ENCODE measurements around the gene NR1I3. TPM values are rescaled to one million over a fixed set of nuclear protein-coding genes. Genes with fewer than 3 reads are reported as not detected.

Gene NR1I3
- total and polyA plus RNA-seq, 8 donors = 0.48 to 1.5 (median 1.2) TPM; not detected in 2

DNA sequence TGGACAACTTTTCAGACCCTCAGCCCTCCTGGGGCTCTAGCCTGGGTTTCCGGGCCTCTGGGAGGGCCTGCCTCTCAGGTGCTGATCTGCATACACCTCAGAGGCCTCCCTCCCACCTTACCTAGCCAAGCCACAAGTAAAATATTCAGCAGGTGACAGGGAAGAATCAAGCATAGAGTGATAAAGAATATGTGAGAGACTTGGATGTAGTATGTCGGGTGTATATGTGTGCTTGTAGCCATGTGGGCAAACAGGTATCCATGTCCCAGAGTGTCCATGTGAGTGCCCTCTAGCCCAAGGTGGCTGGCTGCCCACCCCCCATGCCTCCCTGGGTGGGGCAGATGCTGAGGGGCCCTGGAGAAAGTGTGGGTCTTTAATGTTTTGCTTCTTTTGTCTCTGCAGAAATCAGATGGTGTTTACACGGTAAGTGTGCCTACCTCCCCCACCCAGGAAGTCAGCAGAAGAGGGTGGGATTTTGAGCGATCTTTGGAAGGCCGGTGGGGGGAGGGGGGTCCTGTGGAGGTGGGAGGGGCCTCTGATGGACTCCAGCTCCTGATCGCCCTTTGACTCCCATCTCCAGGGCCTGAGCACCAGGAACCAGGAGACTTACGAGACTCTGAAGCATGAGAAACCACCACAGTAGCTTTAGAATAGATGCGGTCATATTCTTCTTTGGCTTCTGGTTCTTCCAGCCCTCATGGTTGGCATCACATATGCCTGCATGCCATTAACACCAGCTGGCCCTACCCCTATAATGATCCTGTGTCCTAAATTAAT lies 19.5 kb downstream of the NR1I3 start:
- TF ChIP-seq, protein P1, sequence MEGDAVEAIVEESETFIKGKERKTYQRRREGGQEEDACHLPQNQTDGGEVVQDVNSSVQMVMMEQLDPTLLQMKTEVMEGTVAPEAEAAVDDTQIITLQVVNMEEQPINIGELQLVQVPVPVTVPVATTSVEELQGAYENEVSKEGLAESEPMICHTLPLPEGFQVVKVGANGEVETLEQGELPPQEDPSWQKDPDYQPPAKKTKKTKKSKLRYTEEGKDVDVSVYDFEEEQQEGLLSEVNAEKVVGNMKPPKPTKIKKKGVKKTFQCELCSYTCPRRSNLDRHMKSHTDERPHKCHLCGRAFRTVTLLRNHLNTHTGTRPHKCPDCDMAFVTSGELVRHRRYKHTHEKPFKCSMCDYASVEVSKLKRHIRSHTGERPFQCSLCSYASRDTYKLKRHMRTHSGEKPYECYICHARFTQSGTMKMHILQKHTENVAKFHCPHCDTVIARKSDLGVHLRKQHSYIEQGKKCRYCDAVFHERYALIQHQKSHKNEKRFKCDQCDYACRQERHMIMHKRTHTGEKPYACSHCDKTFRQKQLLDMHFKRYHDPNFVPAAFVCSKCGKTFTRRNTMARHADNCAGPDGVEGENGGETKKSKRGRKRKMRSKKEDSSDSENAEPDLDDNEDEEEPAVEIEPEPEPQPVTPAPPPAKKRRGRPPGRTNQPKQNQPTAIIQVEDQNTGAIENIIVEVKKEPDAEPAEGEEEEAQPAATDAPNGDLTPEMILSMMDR (IDR thresholded peaks at IDR 0.05) = no peak
- peaks cover 0 to 53% of the 10 kb centered on the region in 2 donors for H3K36me3 ChIP-seq
- no peaks in the 10 kb centered on the region for H3K9me3 ChIP-seq
- no peak for DNase-seq
- no peak for ATAC-seq
- peak overlapping the region in 1 of 2 donors; percentile 63 for H3K4me3 ChIP-seq
- H3K4me1 ChIP-seq = peaks cover 0 to 41% of the 10 kb centered on the region in 2 donors
- H3K27me3 ChIP-seq = no peaks in the 10 kb centered on the region
- intact Hi-C loops (cut with DNase I) = no loop called here
- peak overlapping the region in 1 of 2 donors; percentile 97 for H3K27ac ChIP-seq

DNA sequence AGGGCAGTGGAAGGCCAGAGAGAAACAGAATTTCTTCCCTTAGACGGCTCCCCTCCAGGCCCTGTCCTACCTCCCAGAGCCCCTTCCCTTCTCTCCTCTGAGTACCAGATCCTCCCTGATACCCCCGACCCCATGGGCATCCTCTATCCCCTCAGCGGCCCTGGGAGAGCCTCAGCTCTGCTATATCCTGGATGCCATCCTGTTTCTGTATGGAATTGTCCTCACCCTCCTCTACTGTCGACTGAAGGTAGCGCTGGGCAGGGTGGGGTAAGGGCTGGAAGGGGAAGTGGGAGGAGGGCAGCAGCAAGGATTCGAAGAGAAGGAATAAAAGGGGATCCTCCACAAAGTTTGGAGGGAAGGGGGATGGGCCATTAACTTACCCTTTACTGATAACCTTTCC lies 20.2 kb downstream of the NR1I3 start:
- ATAC-seq (peak; percentile 4), DNase-seq (no peak)
- no peaks in the 10 kb centered on the region for H3K27me3 ChIP-seq
- intact Hi-C loops (cut with DNase I) = no loop called here
- peaks cover 0 to 60% of the 10 kb centered on the region in 2 donors for H3K36me3 ChIP-seq
- no peaks in the 10 kb centered on the region for H3K9me3 ChIP-seq
- TF ChIP-seq, protein P1 (IDR thresholded peaks at IDR 0.05) = no peak
- H3K4me3 ChIP-seq = peak overlapping the region in 1 of 2 donors; percentile 63
- peak overlapping the region in 1 of 2 donors; percentile 97 for H3K27ac ChIP-seq
- H3K4me1 ChIP-seq = peaks cover 0 to 46% of the 10 kb centered on the region in 2 donors

DNA sequence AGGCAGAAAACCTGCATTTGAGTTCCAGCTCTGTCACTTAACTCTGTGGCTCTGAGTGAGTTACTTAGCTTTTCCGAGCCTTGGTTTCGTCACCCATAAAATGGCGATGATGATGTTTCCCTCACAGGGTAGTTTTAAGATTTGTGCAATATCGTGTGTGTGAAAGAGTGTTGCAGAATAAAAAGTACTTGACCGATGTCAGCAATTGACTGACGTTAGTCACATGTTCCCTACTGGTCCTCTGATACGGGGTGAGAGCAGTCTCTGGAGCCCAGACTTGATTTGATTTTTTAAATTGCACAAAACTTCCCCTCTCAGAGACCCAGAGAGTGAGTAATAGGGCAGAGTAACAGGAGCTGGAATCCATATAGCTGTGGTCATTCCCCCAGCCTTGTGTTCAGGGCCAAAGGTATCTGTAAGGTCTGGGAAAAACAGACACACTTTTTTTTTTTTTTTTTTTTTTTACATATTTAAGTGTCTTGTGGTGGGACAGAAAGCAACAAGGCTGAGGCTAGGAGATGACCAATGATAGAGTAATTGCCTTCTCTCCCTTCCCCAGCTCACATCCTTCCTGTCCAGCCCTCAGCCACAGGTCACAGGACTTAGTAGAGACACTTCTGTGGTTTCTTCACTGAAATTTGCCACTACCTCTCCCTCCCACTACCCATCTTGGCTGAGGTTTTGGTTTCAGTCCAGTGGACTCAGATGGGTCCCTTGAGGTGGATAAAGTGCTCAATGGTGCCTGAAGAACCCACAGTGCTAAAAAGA lies 20.9 kb downstream of the NR1I3 start:
- H3K4me3 ChIP-seq = peak overlapping the region in 1 of 2 donors; percentile 63
- H3K4me1 ChIP-seq = peaks cover 0 to 46% of the 10 kb centered on the region in 2 donors
- H3K27me3 ChIP-seq = no peaks in the 10 kb centered on the region
- intact Hi-C loops (cut with DNase I) = no loop called here
- peak overlapping the region; percentile 86 to 97 for H3K27ac ChIP-seq
- H3K9me3 ChIP-seq = no peaks in the 10 kb centered on the region
- no peak for DNase-seq
- ATAC-seq = peak; percentile 77
- peaks cover 0 to 67% of the 10 kb centered on the region in 2 donors for H3K36me3 ChIP-seq
- TF ChIP-seq, protein P1 (IDR thresholded peaks at IDR 0.05) = no peak

DNA sequence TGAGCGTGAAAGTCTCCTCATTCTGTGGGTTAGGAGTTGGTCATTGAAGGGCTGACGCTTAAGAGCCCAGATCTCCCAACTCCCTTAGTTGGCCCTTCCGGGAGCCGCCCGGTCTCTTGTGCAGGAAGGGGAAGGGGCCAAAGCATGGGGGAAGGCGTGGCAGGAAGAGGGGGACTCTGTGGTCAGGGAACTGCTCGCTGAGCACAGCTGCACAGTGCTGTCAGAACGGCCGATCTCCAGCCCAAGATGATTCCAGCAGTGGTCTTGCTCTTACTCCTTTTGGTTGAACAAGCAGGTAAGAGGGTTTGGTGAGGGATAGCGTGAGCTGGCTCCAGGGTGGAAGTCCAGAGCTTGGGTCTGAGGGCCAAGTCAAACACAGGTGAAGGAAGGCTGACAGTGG lies 22.9 kb downstream of the NR1I3 start, which contains the start of gene FCER1G:
Gene FCER1G, plus strand, starts transcription at position 220 of the 400 bp plus-strand sequence. Its CDS starts 27 bp downstream, at position 247.
- H3K9me3 ChIP-seq = no peaks in the 10 kb centered on the region
- peak within 1 kb of the TSS; percentile 7 to 63 for H3K4me3 ChIP-seq
- H3K36me3 ChIP-seq = peaks cover 0 to 78% of the 10 kb centered on the region in 2 donors
- intact Hi-C loops (cut with DNase I) = no loop called here
- H3K4me1 ChIP-seq = peaks cover 0 to 50% of the 10 kb centered on the region in 2 donors
- DNase-seq (peak in 2 of 4 donors; percentile 84 to 93), ATAC-seq (peak; percentile 65)
- H3K27ac ChIP-seq = peak within 1 kb of the TSS; percentile 73 to 97
- TF ChIP-seq, protein P1 (IDR thresholded peaks at IDR 0.05) = no peak
- no peaks in the 10 kb centered on the region for H3K27me3 ChIP-seq

DNA sequence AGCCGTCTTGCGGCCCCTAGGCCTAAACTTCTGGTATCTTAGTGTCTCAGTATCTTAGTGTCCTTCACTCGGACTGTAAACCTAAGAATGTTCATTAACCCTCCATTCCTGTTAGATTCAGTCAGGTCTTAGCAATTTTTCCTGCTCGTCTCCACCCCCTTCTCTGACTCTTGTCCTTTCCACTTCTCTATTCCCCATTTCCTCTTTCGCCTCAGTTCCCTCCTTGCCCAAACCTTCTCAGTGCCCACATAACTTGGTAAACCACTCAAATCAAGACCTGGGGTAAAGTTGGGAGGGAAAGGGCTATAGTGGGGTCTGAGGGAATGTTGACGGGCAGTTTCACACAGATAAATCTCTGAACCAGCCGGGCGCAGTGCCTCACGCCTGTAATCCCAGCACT lies 23.6 kb downstream of the NR1I3 start:
- ATAC-seq (peak; percentile 4), DNase-seq (no peak)
- Histone ChIP-seq H3K36me3 (peaks cover 3 to 78% of the 10 kb centered on the region in 2 donors), H3K9me3 (no peaks in the 10 kb centered on the region), H3K4me1 (peaks cover 0 to 52% of the 10 kb centered on the region in 2 donors), H3K4me3 (peak overlapping the region in 1 of 2 donors; percentile 63), H3K27ac (peak overlapping the region; percentile 26 to 97), H3K27me3 (no peaks in the 10 kb centered on the region)
- TF ChIP-seq, protein P1 (IDR thresholded peaks at IDR 0.05) = no peak
- intact Hi-C loops (cut with DNase I) = no loop called here
